ENCODE data around the gene TMEM18. TPM values are rescaled to one million over a fixed set of nuclear protein-coding genes. Genes with fewer than 3 reads are reported as not detected.
A peak's percentile ranks its signal among the peaks of the same experiment; 100 is the strongest.

The TMEM18 gene
- 23.3 TPM for total RNA-seq
- long read RNA-seq, transcript TMEM18-201 (5 exons, 2,762 nt): major isoform, 22 of 35 reads
- long read RNA-seq, partial matches to known transcripts: 0 of 35 reads
- long read RNA-seq, other reads (novel, unspliced or antisense): 8 of 35 reads

DNA sequence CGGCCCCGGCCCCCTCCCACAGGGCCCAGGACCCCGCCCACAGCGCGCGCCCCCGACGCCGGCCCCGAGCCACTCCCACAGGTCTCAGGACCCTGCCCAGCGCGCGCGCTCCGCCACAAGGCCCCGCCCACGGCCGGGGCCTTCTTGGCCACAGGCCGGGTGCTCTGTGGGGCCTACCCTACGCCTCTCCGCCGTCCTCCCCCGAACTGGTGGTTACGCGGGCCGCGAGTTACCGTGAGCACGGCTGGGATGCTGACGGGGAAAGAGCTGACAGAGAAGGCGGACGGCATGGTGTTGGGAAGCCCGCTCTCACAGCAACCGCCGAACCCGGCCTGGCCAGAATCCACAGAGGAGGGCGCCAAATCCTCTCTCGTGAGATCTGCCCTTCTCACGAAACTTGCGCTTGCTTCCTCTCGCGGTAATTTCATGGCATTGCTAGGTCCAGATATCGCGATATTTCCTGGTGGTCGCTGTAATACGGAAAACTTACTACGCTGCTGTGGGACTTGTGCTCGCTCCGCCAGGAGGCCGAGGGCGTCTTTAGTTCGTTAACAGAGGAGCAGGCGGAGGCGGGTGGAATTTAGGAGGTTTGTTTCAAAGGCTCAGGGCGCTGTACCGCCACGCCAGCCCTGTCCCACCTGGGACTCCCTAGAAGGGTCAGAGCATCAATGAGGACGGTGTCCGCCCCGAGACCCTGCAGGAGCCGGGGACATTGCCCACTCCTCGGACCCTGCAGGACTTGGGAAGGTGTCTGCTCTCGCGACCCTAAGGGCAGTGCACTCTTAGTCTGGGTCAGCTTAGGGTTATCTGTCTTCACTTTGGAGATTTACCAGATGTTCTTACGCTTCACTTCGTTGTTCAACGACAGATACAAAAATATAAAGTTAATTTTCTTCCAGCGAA lies at the start of gene TMEM18:
TMEM18 (minus strand) TSS at position 351 of the 903 bp plus-strand sequence; CDS start at position 290, 61 bp downstream.
- peak within 1 kb of the TSS; percentile 99 for H3K27ac ChIP-seq
- DNase-seq: peak; percentile 89
- intact Hi-C loops (cut with DNase I): no loop called here
- no peaks in the 10 kb centered on the region for H3K27me3 ChIP-seq (ENCODE audit: low read depth)
- peaks cover 16% of the 10 kb centered on the region for H3K4me1 ChIP-seq
- TF ChIP-seq, protein P1, sequence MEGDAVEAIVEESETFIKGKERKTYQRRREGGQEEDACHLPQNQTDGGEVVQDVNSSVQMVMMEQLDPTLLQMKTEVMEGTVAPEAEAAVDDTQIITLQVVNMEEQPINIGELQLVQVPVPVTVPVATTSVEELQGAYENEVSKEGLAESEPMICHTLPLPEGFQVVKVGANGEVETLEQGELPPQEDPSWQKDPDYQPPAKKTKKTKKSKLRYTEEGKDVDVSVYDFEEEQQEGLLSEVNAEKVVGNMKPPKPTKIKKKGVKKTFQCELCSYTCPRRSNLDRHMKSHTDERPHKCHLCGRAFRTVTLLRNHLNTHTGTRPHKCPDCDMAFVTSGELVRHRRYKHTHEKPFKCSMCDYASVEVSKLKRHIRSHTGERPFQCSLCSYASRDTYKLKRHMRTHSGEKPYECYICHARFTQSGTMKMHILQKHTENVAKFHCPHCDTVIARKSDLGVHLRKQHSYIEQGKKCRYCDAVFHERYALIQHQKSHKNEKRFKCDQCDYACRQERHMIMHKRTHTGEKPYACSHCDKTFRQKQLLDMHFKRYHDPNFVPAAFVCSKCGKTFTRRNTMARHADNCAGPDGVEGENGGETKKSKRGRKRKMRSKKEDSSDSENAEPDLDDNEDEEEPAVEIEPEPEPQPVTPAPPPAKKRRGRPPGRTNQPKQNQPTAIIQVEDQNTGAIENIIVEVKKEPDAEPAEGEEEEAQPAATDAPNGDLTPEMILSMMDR (IDR thresholded peaks at IDR 0.05): peak; percentile 41
- ATAC-seq: peak; percentile 95 to 97
- H3K4me3 ChIP-seq: peak within 1 kb of the TSS; percentile 95
- no peaks in the 10 kb centered on the region for H3K9me3 ChIP-seq
- peaks cover 20% of the 10 kb centered on the region for H3K36me3 ChIP-seq

GRCh38 chr2:726169-726568 lies 49.0 kb upstream of the TMEM18 start:
- ATAC-seq: no peak
- TF ChIP-seq, protein P1 (IDR thresholded peaks at IDR 0.05): no peak
- intact Hi-C loops (cut with DNase I): no loop called here

GRCh38 chr2:725468-725867 lies 48.3 kb upstream of the TMEM18 start:
- H3K4me1 ChIP-seq: no peaks in the 10 kb centered on the region
- no peak overlapping the region for H3K27ac ChIP-seq
- peaks cover 10% of the 10 kb centered on the region for H3K27me3 ChIP-seq (ENCODE audit: low read depth)
- H3K9me3 ChIP-seq: no peaks in the 10 kb centered on the region
- ATAC-seq (no peak), DNase-seq (no peak)
- no peaks in the 10 kb centered on the region for H3K36me3 ChIP-seq
- TF ChIP-seq, protein P1 (IDR thresholded peaks at IDR 0.05): no peak
- H3K4me3 ChIP-seq: no peak overlapping the region
- intact Hi-C loops (cut with DNase I): no loop called here

More at GRCh38 chr2:726169-726568, 49.0 kb upstream of the TMEM18 start:
- H3K27me3 ChIP-seq (ENCODE audit: low read depth): peaks cover 10% of the 10 kb centered on the region
- H3K36me3 ChIP-seq: no peaks in the 10 kb centered on the region
- no peak overlapping the region for H3K4me3 ChIP-seq
- no peak overlapping the region for H3K27ac ChIP-seq
- H3K9me3 ChIP-seq: no peaks in the 10 kb centered on the region
- no peaks in the 10 kb centered on the region for H3K4me1 ChIP-seq
- DNase-seq: no peak

DNA sequence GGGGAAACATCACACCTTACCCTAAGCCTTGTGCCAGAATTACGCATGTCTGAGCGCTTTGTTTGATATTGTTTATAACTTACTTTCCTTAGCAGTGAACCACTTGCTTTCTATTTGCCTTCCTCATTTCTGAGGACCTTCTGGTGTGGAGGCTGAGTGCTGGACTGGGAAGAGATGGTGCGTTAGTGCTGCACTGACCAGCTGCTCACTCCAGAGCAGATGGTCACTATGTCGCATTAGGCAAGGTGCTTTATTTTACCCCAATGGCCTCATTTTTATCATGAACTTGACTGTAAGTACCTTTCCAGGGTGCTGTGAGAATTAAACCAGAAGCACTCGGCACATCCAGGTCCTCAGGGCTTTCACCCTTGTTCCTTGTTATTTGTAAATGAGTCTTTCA lies 46.6 kb upstream of the TMEM18 start:
- TF ChIP-seq, protein P1 (IDR thresholded peaks at IDR 0.05): no peak
- Histone ChIP-seq H3K4me3 (no peak overlapping the region), H3K4me1 (no peaks in the 10 kb centered on the region), H3K36me3 (no peaks in the 10 kb centered on the region), H3K9me3 (no peaks in the 10 kb centered on the region), H3K27ac (no peak overlapping the region), H3K27me3 (ENCODE audit: low read depth) (peaks cover 10% of the 10 kb centered on the region)
- intact Hi-C loops (cut with DNase I): no loop called here
- DNase-seq: no peak
- ATAC-seq: no peak

- H3K9me3 ChIP-seq: no peaks in the 10 kb centered on the region
- H3K4me1 ChIP-seq: no peaks in the 10 kb centered on the region
- H3K36me3 ChIP-seq: no peaks in the 10 kb centered on the region
- H3K27me3 ChIP-seq (ENCODE audit: low read depth): peaks cover 10% of the 10 kb centered on the region
- intact Hi-C loops (cut with DNase I): no loop called here
- TF ChIP-seq, protein P1 (IDR thresholded peaks at IDR 0.05): no peak
- H3K4me3 ChIP-seq: no peak overlapping the region
- ATAC-seq (no peak), DNase-seq (no peak)
- no peak overlapping the region for H3K27ac ChIP-seq
Measured at GRCh38 chr2:720842-721241, 43.6 kb upstream of the TMEM18 start.
